Nephron (organoid): ENCODE data around the gene ARHGAP45.

Source experiments
- H3K27ac Mint-ChIP-seq, 3 experiments: 2 replicates each; pipeline ENCODE4 v1.8.0; 2020; ENCODE audit warnings: mixed read lengths in 3 of 3, mild to moderate bottlenecking in 2 of 3, moderate library complexity in 1 of 3
- H3K27me3 Mint-ChIP-seq: 2 replicates; pipeline ENCODE4 v1.8.0; 2021; ENCODE audit warnings: low read depth, mild to moderate bottlenecking, moderate library complexity, mixed read lengths
- H3K36me3 Mint-ChIP-seq: 2 replicates; pipeline ENCODE4 v1.8.0; 2020; ENCODE audit warnings: low read depth, mixed read lengths
- H3K4me1 Mint-ChIP-seq: 2 replicates; pipeline ENCODE4 v1.8.0; 2020; ENCODE audit warnings: mixed read lengths
- H3K4me3 Mint-ChIP-seq, 3 experiments: 2 replicates each; pipeline ENCODE4 v1.8.0; 2020; ENCODE audit warnings: mild to moderate bottlenecking in 3 of 3, mixed read lengths in 3 of 3, moderate library complexity in 2 of 3
- H3K9me3 Mint-ChIP-seq: 2 replicates; pipeline ENCODE4 v1.8.0; 2020; ENCODE audit warnings: mixed read lengths
- CTCF ChIP-seq, 3 experiments: fragments of 200-600 bp; sonication (generic); IDR thresholded peaks; one replicate each; pipeline ENCODE4 v1.5.0; 2021; ENCODE audit warnings: antibody characterized with exemption in 3 of 3; ENCODE audit not compliant: unreplicated experiment in 3 of 3

The ARHGAP45 gene

GRCh38 chr19:1053176-1054101 is 13.5 kb upstream of the ARHGAP45 start:
- Mint-ChIP-seq H3K9me3 (no peaks in the 10 kb centered on the region), H3K27ac (no peak overlapping the region), H3K36me3 (peaks cover 4% of the 10 kb centered on the region), H3K4me3 (no peak overlapping the region), H3K4me1 (no peaks in the 10 kb centered on the region), H3K27me3 (no peaks in the 10 kb centered on the region)
- TF ChIP-seq CTCF (IDR thresholded peaks at IDR 0.05; ENCODE audit: unreplicated experiment in 3 of 3) = no peak

GRCh38 chr19:1054102-1055027 is 12.6 kb upstream of the ARHGAP45 start:
- peaks cover 4% of the 10 kb centered on the region for H3K36me3 Mint-ChIP-seq

GRCh38 chr19:1055028-1055425 is 11.9 kb upstream of the ARHGAP45 start:
- Mint-ChIP-seq H3K27me3 (peaks cover 3% of the 10 kb centered on the region), H3K27ac (no peak overlapping the region), H3K4me3 (no peak overlapping the region), H3K36me3 (peaks cover 4% of the 10 kb centered on the region), H3K9me3 (no peaks in the 10 kb centered on the region), H3K4me1 (no peaks in the 10 kb centered on the region)
- TF ChIP-seq CTCF (IDR thresholded peaks at IDR 0.05; ENCODE audit: unreplicated experiment in 3 of 3) = no peak

More at GRCh38 chr19:1054102-1055027, 12.6 kb upstream of the ARHGAP45 start:
- Mint-ChIP-seq H3K27me3 (peaks cover under 1% of the 10 kb centered on the region), H3K27ac (no peak overlapping the region), H3K4me3 (no peak overlapping the region), H3K9me3 (no peaks in the 10 kb centered on the region), H3K4me1 (no peaks in the 10 kb centered on the region)
- TF ChIP-seq CTCF (IDR thresholded peaks at IDR 0.05; ENCODE audit: unreplicated experiment in 3 of 3) = no peak

- H3K4me3 Mint-ChIP-seq = no peak overlapping the region
- peaks cover 3% of the 10 kb centered on the region for H3K27me3 Mint-ChIP-seq
- H3K9me3 Mint-ChIP-seq = no peaks in the 10 kb centered on the region
These were observed 10.9 kb upstream of the ARHGAP45 start for GRCh38 chr19:1055886-1056620.

More at GRCh38 chr19:1055886-1056620, 10.9 kb upstream of the ARHGAP45 start:
- Mint-ChIP-seq H3K27ac (no peak overlapping the region), H3K36me3 (peaks cover 4% of the 10 kb centered on the region), H3K4me1 (no peaks in the 10 kb centered on the region)
- no peak for TF ChIP-seq CTCF (IDR thresholded peaks at IDR 0.05; ENCODE audit: unreplicated experiment in 3 of 3)
